ENCODE data around the gene PHOX2B.

The PHOX2B gene

DNA sequence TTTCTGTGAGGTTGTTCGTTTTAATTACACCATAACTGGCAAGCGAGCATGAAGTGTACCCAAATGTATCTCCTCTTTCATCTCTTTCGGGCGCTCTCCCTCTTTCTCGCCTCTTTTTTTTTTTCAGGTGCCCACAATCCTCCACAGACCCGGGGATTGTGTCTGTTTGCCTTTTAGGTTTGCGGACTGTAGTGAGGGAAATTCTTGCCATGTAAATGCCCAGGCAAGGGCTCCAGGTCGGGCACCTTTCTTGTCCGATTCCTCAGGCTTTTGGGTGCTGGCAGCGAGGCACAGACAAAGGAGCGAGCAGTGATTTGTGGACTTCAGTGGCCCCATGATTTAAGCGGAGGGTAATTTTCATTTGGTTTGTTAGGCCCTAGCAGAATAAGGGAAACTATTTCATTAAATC is 1.1 kb upstream of the PHOX2B start:
- DNase-seq (ENCODE audit: low read depth in 2 of 2) = no peak
- TF ChIP-seq, protein P1, sequence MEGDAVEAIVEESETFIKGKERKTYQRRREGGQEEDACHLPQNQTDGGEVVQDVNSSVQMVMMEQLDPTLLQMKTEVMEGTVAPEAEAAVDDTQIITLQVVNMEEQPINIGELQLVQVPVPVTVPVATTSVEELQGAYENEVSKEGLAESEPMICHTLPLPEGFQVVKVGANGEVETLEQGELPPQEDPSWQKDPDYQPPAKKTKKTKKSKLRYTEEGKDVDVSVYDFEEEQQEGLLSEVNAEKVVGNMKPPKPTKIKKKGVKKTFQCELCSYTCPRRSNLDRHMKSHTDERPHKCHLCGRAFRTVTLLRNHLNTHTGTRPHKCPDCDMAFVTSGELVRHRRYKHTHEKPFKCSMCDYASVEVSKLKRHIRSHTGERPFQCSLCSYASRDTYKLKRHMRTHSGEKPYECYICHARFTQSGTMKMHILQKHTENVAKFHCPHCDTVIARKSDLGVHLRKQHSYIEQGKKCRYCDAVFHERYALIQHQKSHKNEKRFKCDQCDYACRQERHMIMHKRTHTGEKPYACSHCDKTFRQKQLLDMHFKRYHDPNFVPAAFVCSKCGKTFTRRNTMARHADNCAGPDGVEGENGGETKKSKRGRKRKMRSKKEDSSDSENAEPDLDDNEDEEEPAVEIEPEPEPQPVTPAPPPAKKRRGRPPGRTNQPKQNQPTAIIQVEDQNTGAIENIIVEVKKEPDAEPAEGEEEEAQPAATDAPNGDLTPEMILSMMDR (IDR thresholded peaks at IDR 0.05; ENCODE audit: low read depth, low read length) = no peak
- no peak overlapping the region for H3K4me3 ChIP-seq (replicated peaks in 1 of 2; ENCODE audit: low read depth in 2 of 2, low read length in 2 of 2)

DNA sequence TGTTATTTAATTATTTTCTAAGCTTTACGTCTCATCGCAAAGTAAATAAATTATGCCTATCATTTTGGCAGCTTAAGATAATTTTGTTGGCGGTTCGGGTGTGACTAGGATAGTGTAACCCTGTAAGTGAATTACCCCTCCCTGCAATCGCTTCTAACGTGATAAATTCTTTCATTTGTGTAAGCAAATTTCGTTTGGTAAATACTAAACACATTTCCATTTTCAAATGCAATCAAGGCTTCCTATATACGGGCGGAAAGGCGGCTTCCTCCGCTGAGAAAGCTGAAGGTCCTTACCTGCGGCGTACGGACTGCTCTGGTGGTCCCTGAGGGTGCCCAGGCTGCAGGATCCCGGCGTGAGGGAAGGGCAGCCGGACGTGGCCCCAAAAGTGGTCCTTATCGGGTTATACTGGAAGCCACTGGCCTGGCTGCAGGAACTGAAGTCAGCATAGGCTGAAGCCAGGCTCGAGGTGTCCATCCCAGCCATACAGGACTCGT is 403 bp downstream of the PHOX2B start:
- DNase-seq (ENCODE audit: low read depth in 2 of 2) = no peak
- no peak overlapping the region for H3K4me3 ChIP-seq (replicated peaks in 1 of 2; ENCODE audit: low read depth in 2 of 2, low read length in 2 of 2)
- TF ChIP-seq, protein P1 (IDR thresholded peaks at IDR 0.05; ENCODE audit: low read depth, low read length) = no peak

DNA sequence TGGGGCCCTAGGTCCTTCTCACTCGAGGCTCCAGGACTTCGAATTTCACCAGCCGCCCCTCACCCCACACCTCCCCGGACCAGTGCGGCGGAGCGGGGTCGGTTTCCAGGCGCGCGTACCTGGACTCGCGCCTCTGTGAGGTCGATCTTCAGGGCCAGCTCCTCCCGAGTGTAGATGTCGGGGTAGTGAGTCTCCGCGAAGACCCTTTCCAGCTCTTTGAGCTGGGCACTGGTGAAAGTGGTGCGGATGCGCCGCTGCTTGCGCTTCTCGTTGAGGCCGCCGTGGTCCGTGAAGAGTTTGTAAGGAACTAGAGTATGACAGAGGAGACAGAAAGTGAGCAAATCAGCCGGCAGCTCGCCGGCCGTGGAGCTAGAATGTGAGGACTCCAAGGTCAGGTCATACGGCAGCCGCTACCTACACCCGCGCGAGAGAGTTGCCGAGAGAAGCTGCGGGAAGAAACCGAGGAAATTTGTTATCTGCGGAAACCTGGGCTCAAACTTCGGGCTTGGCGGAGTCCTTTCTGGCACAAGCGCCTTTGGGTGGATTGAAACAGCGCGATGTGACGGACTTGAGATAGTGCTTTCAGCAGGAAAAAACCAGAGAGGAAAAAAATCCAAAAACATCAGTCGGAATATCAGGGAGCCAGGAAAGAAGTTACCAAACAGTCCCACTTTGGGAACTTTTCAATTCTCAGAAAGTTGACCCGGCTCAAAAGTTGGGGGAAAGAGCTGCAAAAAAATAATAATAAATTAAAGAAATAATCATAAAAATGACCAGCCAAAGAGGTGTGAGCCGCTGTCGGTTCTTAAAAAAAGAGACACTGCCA is 1.1 kb downstream of the PHOX2B start:
- DNase-seq (ENCODE audit: low read depth in 2 of 2) = no peak
- TF ChIP-seq, protein P1 (IDR thresholded peaks at IDR 0.05; ENCODE audit: low read depth, low read length) = no peak
- H3K4me3 ChIP-seq (replicated peaks in 1 of 2; ENCODE audit: low read depth in 2 of 2, low read length in 2 of 2) = no peak overlapping the region

DNA sequence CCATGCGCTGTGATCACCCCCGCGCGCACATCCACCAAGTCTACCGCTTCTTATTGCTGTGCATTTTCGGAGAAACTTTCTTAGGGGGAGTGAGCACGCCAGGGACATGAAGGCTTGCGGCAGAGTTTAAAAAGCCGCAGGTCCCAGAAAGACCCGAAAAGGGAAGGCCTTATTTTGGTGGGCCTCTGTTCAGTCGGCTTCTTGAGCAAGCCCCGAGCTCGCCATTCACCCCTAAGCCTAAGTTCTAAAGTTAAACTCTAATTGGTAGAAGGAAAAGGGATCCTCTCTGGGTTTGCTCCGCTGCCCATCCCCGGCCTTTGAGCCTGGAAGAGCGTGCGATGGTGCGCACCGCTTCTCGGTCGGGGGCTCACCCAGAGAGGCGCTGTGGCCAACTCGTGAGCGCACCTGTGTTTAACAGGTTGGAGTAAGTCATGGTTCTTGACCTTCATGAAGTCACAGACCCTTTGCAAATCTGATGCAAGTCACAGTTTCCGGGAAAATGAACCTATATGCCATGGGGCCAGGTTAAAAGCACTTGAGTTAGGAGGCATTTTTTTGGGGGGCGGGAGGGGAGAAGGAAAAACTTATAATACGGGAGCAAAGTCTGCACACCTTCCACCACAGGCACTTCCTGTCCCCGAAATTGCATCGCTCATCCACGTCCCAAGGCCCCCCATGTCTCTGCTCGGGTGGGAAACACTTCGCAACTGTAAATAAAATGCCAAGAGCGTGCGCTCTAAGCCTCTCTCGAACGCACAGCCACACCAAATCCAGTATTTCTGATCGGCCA is 1.9 kb downstream of the PHOX2B start:
- DNase-seq (ENCODE audit: low read depth in 2 of 2) = no peak
- TF ChIP-seq, protein P1 (IDR thresholded peaks at IDR 0.05; ENCODE audit: low read depth, low read length) = no peak
- no peak overlapping the region for H3K4me3 ChIP-seq (replicated peaks in 1 of 2; ENCODE audit: low read depth in 2 of 2, low read length in 2 of 2)

DNA sequence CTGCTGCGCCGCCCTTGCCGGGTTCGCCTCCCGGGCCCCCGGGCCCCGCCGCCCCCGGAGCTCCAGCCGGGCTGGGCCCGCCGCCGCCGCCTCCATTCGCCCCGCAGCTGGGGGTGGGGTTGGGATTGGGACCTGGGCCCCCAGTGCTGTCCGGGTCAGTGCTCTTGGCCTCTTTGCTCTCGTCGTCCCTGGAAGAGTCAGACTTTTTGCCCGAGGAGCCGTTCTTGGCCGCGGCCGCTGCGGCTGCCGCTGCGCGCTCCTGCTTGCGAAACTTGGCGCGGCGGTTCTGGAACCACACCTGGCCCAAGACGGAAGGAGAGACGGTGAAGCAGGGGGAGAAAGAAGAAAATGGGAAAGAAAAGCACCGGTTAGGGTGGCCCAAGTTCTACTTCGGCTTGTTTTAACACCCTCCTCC is 2.5 kb downstream of the PHOX2B start:
- TF ChIP-seq, protein P1 (IDR thresholded peaks at IDR 0.05; ENCODE audit: low read depth, low read length) = no peak
- H3K4me3 ChIP-seq (replicated peaks in 1 of 2; ENCODE audit: low read depth in 2 of 2, low read length in 2 of 2) = no peak overlapping the region
- no peak for DNase-seq (ENCODE audit: low read depth in 2 of 2)

DNA sequence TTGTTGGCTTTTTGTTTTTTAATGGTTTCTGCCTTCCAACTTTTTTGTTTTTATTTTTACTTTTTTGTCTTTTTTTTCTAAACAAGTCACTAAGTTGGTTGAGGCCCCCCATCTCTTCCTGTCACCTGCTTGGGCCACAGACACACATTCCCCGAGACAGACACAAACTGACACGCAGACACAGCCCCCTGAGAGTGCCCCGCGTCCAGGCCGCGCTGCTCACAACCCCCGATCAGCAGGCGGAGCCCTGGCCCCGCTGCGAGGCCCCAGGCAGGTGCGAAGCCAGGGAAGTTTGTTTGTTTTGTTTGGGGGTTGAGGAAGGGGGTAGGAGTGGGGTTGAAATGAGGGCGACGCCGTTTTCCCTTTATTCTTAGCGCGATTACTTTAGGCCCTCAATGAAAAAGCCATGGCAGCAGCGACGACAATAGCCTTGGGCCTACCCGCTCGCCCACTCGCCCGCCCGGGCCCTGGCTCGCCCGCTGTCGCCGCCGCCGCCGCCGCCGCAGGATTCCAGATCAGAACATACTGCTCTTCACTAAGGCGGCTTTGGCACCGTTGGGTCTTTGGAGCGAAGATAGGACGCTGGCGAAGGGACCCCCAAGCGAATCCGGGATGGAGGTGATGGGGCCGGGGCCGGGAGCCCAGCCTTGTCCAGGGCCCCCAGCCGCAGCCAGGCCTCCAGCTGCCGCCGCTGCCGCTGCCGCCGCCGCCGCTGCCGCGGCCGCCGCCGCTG is 3.1 kb downstream of the PHOX2B start:
- H3K4me3 ChIP-seq (replicated peaks in 1 of 2; ENCODE audit: low read depth in 2 of 2, low read length in 2 of 2) = no peak overlapping the region
- DNase-seq (ENCODE audit: low read depth in 2 of 2) = no peak
- TF ChIP-seq, protein P1 (IDR thresholded peaks at IDR 0.05; ENCODE audit: low read depth, low read length) = no peak

Data from cardiac fibroblast (primary cell).